Endodermal cell (in vitro differentiated cells): ENCODE results near the gene APOOL. TPM values are rescaled to one million over a fixed set of nuclear protein-coding genes. Genes with fewer than 3 reads are reported as not detected.

ENCODE experiments used
- DNase-seq: peaks from one replicate; pipeline ENCODE4 v3.0.0-alpha.2; 2017
- H3K27ac ChIP-seq: 2 replicates; pipeline ENCODE4 v1.5.1; 2013; ENCODE audit warnings: mild to moderate bottlenecking, low read depth, low read length, moderate library complexity
- H3K27me3 ChIP-seq: 2 replicates; pipeline ENCODE4 v1.6.1; 2013; ENCODE audit warnings: mild to moderate bottlenecking, low read length, moderate library complexity; ENCODE audit not compliant: insufficient read depth, control insufficient read depth, poor library complexity, severe bottlenecking
- H3K36me3 ChIP-seq: 2 replicates; pipeline ENCODE4 v1.7.0; 2013; ENCODE audit warnings: mild to moderate bottlenecking, low read length, moderate library complexity; ENCODE audit not compliant: control insufficient read depth, insufficient read depth
- H3K4me1 ChIP-seq: one replicate; pipeline ENCODE4 v1.7.0; 2013; ENCODE audit warnings: low read length; ENCODE audit not compliant: control insufficient read depth, insufficient read depth
- H3K4me3 ChIP-seq: 2 replicates; pipeline ENCODE4 v1.5.1; 2013; ENCODE audit warnings: mild to moderate bottlenecking, low read length, moderate library complexity
- H3K9ac ChIP-seq: 2 replicates; pipeline ENCODE4 v1.6.1; 2013; ENCODE audit warnings: mild to moderate bottlenecking, low read length, moderate library complexity; ENCODE audit not compliant: poor library complexity, severe bottlenecking; ENCODE audit errors: extremely low read depth
- H3K9me3 ChIP-seq: 2 replicates; pipeline ENCODE4 v1.6.1; 2013; ENCODE audit warnings: mild to moderate bottlenecking, low read length, moderate library complexity; ENCODE audit not compliant: control insufficient read depth
- H3K27ac Mint-ChIP-seq: 2 replicates; pipeline ENCODE4 v1.8.0; 2020; ENCODE audit warnings: mixed read lengths
- H3K27me3 Mint-ChIP-seq: 2 replicates; pipeline ENCODE4 v1.8.0; 2021; ENCODE audit warnings: mild to moderate bottlenecking, mixed read lengths; ENCODE audit not compliant: insufficient read depth
- H3K36me3 Mint-ChIP-seq: 2 replicates; pipeline ENCODE4 v1.8.0; 2020; ENCODE audit warnings: low read depth, mixed read lengths
- H3K4me1 Mint-ChIP-seq: 2 replicates; pipeline ENCODE4 v1.8.0; 2020; ENCODE audit warnings: mixed read lengths
- H3K4me3 Mint-ChIP-seq: 2 replicates; pipeline ENCODE4 v1.8.0; 2020; ENCODE audit warnings: mild to moderate bottlenecking, moderate library complexity, mixed read lengths
- H3K9me3 Mint-ChIP-seq: 2 replicates; pipeline ENCODE4 v1.8.0; 2020; ENCODE audit warnings: mild to moderate bottlenecking, mixed read lengths
- WGBS, 2 experiments: methylation state at CpG; one replicate each; pipeline versions ENCODE4 v1.1.5 to v1.1.7; 2013; ENCODE audit warnings: missing lambda C conversion rate in 2 of 2, mixed read lengths in 1 of 2; ENCODE audit not compliant: insufficient coverage in 1 of 2, insufficient read length in 1 of 2; 5-methylcytosine and 5-hydroxymethylcytosine counted together
- total RNA-seq, 2 donors: library from RNA; stranded (reverse); fragmentation: NEBNext Ultra II Directional in 1 of 2; extraction: Animal tissue kit (Norgen Biotek cat#: 25700) in 1 of 2; gene quantifications; 2 replicates in 1 of 2; 3 replicates in 1 of 2; pipeline ENCODE4 v1.2.1, GENCODE V29; 2021
- TF ChIP-seq, protein P1 (sequence below): fragments of 200-600 bp; sonication (generic); conservative IDR thresholded peaks from 2 replicates; pipeline ENCODE4 v1.5.0; 2021; ENCODE audit warnings: antibody characterized with exemption, mild to moderate bottlenecking

The APOOL gene
- total RNA-seq, 2 donors from 2014 or later, result 14.3 to 14.8 TPM

DNA sequence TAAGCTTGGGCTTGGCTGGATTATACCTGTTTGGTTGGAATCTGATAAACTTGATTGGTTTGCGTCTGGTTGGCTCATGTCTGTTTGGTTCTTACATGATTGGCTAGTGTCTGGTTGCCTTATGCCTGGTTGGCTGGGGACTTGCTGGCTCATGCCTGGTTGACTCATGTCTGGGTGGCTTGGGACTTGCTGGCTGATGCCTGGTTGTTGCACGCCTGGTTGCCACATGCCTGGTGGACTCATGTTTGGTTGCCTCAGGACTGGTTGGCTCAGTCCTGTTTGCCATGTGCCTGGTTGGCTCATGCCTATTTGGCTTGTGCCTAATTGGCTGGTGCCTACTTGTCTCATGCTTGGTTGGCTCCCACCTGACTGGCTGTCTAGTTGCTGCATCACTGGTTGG lies 104.5 kb downstream of the APOOL start:
- Histone ChIP-seq H3K27ac (no peak overlapping the region), H3K9ac (no peak overlapping the region), H3K27me3 (no peaks in the 10 kb centered on the region), H3K36me3 (no peaks in the 10 kb centered on the region), H3K4me3 (no peak overlapping the region), H3K4me1 (no peaks in the 10 kb centered on the region), H3K9me3 (no peaks in the 10 kb centered on the region)
- 88 to 91% methylated on average over 1 to 2 of the region's 2 CpGs for WGBS, 2 experiments
- TF ChIP-seq, protein P1, sequence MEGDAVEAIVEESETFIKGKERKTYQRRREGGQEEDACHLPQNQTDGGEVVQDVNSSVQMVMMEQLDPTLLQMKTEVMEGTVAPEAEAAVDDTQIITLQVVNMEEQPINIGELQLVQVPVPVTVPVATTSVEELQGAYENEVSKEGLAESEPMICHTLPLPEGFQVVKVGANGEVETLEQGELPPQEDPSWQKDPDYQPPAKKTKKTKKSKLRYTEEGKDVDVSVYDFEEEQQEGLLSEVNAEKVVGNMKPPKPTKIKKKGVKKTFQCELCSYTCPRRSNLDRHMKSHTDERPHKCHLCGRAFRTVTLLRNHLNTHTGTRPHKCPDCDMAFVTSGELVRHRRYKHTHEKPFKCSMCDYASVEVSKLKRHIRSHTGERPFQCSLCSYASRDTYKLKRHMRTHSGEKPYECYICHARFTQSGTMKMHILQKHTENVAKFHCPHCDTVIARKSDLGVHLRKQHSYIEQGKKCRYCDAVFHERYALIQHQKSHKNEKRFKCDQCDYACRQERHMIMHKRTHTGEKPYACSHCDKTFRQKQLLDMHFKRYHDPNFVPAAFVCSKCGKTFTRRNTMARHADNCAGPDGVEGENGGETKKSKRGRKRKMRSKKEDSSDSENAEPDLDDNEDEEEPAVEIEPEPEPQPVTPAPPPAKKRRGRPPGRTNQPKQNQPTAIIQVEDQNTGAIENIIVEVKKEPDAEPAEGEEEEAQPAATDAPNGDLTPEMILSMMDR, result no peak
- no peak overlapping the region for H3K4me3 Mint-ChIP-seq
- no peaks in the 10 kb centered on the region for H3K27me3 Mint-ChIP-seq
- no peaks in the 10 kb centered on the region for H3K4me1 Mint-ChIP-seq
- DNase-seq, result no peak
- no peaks in the 10 kb centered on the region for H3K36me3 Mint-ChIP-seq
- H3K27ac Mint-ChIP-seq, result no peak overlapping the region
- peaks cover 23% of the 10 kb centered on the region for H3K9me3 Mint-ChIP-seq

DNA sequence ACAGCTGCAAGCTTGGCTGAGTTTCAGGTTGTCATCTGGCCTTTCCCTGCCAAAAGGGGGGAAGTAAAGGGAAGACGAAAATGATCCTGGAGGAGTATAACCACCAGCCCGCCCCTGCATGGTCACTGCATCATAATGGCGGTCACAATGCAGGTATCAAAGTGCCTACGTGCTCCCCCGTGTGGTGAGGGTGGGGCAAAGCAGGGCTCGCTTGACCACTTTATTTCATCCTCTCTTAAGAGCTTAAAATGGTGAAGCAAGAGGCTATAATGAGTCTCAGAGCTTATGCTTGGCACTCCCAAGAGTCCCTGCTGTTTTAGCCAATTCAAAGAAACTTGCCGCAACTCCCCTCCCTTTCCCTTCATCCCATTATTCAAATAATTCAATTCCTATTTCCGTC lies 105.6 kb downstream of the APOOL start:
- H3K36me3 Mint-ChIP-seq, result no peaks in the 10 kb centered on the region
- H3K4me3 ChIP-seq, result no peak overlapping the region
- H3K27ac Mint-ChIP-seq, result no peak overlapping the region
- H3K4me1 ChIP-seq, result no peaks in the 10 kb centered on the region
- peaks cover 28% of the 10 kb centered on the region for H3K9me3 Mint-ChIP-seq
- TF ChIP-seq, protein P1, result peak; percentile 72
- H3K4me3 Mint-ChIP-seq, result no peak overlapping the region
- no peaks in the 10 kb centered on the region for H3K27me3 Mint-ChIP-seq
- WGBS, 2 experiments, result 64% methylated on average over 8 of the region's 8 CpGs; no CpG with 5 or more reads in 1 of the 2 experiments
- no peak overlapping the region for H3K27ac ChIP-seq
- no peaks in the 10 kb centered on the region for H3K9me3 ChIP-seq
- peak; percentile 83 for DNase-seq
- no peaks in the 10 kb centered on the region for H3K36me3 ChIP-seq
- H3K27me3 ChIP-seq, result no peaks in the 10 kb centered on the region
- no peaks in the 10 kb centered on the region for H3K4me1 Mint-ChIP-seq
- H3K9ac ChIP-seq, result no peak overlapping the region

DNA sequence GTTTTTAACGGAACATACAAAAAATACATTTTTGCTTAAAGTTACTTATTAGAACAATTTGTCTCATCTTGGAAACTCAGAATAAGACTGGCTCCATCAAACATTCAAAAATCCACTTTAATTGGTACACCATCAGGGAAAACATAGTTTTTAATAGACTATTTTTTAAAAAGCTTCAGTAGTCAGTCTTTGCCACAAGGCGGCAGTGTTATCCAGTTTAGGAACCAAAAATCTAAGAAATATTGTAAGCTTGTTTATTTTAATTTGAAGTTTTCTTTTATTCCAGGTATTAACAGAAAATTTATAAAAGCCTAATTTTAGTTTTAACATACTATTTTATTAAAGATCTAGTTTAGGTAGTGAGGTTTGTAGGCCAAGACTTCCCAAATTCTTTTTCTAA lies 107.7 kb downstream of the APOOL start:
- H3K9me3 Mint-ChIP-seq, result peaks cover 43% of the 10 kb centered on the region
- TF ChIP-seq, protein P1, result peak; percentile 84
- no CpG with 5 or more reads among the region's 2 CpGs for whole genome bisulfite sequencing, 2 experiments
- DNase-seq, result no peak
- Histone ChIP-seq H3K36me3 (no peaks in the 10 kb centered on the region), H3K27ac (no peak overlapping the region), H3K9me3 (no peaks in the 10 kb centered on the region), H3K4me3 (no peak overlapping the region), H3K9ac (no peak overlapping the region), H3K4me1 (no peaks in the 10 kb centered on the region), H3K27me3 (no peaks in the 10 kb centered on the region)
- no peak overlapping the region for H3K27ac Mint-ChIP-seq
- no peak overlapping the region for H3K4me3 Mint-ChIP-seq
- no peaks in the 10 kb centered on the region for H3K27me3 Mint-ChIP-seq
- no peaks in the 10 kb centered on the region for H3K4me1 Mint-ChIP-seq
- no peaks in the 10 kb centered on the region for H3K36me3 Mint-ChIP-seq
